ENCODE data around the gene OVOL1.

Gene OVOL1

DNA sequence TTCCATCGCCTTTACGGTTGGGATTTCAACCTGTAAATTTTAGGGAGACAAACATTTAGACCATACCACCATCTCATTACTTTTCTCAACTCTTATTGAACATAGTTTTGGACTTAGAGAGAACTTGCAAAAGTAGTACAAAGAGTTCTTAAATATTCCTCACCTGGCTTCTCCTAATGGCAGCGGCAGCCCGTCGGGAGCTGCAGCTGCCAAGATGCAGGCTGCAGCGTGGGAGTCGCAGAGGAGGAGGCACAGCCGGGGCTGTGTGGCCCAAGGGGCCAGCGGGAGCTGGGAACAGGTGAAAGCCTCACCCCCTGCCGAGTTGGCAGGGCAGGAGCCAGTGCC is 43.2 kb upstream of the OVOL1 start:
- H3K79me1 ChIP-seq (replicated peaks; ENCODE audit: low read length, poor library complexity, severe bottlenecking): no peaks in the 10 kb centered on the region
- H3K18ac ChIP-seq (ENCODE audit: low read depth in 1 of 2, low read length in 2 of 2): no peak overlapping the region
- no peak for DNase-seq
- H3K23ac ChIP-seq (ENCODE audit: low read length in 2 of 2): no peak overlapping the region
- no peak overlapping the region for H3K4me3 ChIP-seq (ENCODE audit: insufficient read depth in 1 of 2, low read depth in 1 of 2, low read length in 2 of 2)
- WGBS: 84% methylated on average over 10 of the region's 10 CpGs
- H2AFZ ChIP-seq (ENCODE audit: low read depth, low read length): no peak overlapping the region
- H3K9ac ChIP-seq (ENCODE audit: low read length): no peak overlapping the region
- no peak overlapping the region for H2BK12ac ChIP-seq (ENCODE audit: low read length in 2 of 2)
- peaks cover 2% of the 10 kb centered on the region for H3K4me1 ChIP-seq (ENCODE audit: control insufficient read depth, insufficient read depth, low read depth, low read length)
- no peak overlapping the region for H3K4ac ChIP-seq (ENCODE audit: low read depth in 1 of 2, low read length in 2 of 2)
- H4K8ac ChIP-seq (ENCODE audit: low read length): no peak overlapping the region
- H3K14ac ChIP-seq (ENCODE audit: low read length in 2 of 2): no peak overlapping the region
- no peak overlapping the region for H3K27ac ChIP-seq (ENCODE audit: low read length, poor library complexity, severe bottlenecking)
- H3K4me2 ChIP-seq (ENCODE audit: low read length, poor library complexity, severe bottlenecking): no peak overlapping the region
- H4K91ac ChIP-seq (ENCODE audit: low read length): no peak overlapping the region
- no peaks in the 10 kb centered on the region for H3K36me3 ChIP-seq (ENCODE audit: control insufficient read depth in 1 of 2, insufficient read depth in 2 of 2, low read depth in 1 of 2, low read length in 2 of 2)
- H2BK5ac ChIP-seq (ENCODE audit: low read depth, low read length, poor library complexity, severe bottlenecking): no peak overlapping the region
- no peaks in the 10 kb centered on the region for H3K9me3 ChIP-seq (ENCODE audit: control insufficient read depth, low read length)
- peaks cover 9 to 20% of the 10 kb centered on the region in 2 experiments for H3K27me3 ChIP-seq (ENCODE audit: control insufficient read depth in 1 of 2, insufficient read depth in 1 of 2, low read length in 2 of 2)
- H2AK5ac ChIP-seq (ENCODE audit: low read length, severe bottlenecking): no peak overlapping the region
- H2BK15ac ChIP-seq (ENCODE audit: low read depth, poor library complexity, severe bottlenecking): no peak overlapping the region
- no peak overlapping the region for H2BK120ac ChIP-seq (ENCODE audit: low read depth, low read length)

DNA sequence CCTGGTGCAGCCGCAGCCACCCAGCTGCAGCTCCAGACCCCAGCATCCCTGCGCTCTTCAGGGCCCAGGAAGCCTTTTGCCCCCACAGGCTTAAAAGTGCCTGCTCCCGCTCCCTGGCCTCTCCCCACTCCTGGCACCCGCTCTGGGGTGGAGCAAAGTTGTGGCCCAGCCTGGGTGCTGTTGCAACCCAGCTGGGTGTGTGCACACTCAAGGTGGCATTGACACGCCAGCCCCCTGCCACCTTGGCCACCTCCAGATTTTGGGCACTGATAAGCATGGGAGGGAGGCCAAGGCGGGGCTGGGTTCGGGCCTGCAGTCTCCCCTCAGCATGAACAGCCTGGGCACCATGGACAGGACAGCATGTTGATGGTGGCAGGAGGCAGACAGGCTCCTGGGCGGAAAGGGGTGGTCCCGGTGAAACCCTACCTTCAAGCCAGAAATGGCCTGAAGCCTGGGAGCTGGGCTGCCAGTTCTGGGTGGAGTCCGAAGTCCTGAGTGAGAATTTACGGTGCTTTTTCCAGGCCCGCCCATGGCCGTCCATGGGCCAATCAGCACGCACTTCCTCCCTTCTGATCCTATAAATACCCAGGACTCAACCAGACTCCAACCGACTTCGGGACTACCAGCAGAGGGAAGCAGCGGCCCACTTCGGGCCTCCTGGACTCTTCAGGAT is 42.7 kb upstream of the OVOL1 start:
- no peaks in the 10 kb centered on the region for H3K9me3 ChIP-seq (ENCODE audit: control insufficient read depth, low read length)
- no peak overlapping the region for H3K4me2 ChIP-seq (ENCODE audit: low read length, poor library complexity, severe bottlenecking)
- H3K18ac ChIP-seq (ENCODE audit: low read depth in 1 of 2, low read length in 2 of 2): no peak overlapping the region
- 75% methylated on average over 18 of the region's 18 CpGs for whole genome bisulfite sequencing
- no peak overlapping the region for H2BK15ac ChIP-seq (ENCODE audit: low read depth, poor library complexity, severe bottlenecking)
- H3K4ac ChIP-seq (ENCODE audit: low read depth in 1 of 2, low read length in 2 of 2): no peak overlapping the region
- no peak overlapping the region for H2BK12ac ChIP-seq (ENCODE audit: low read length in 2 of 2)
- no peaks in the 10 kb centered on the region for H3K36me3 ChIP-seq (ENCODE audit: control insufficient read depth in 1 of 2, insufficient read depth in 2 of 2, low read depth in 1 of 2, low read length in 2 of 2)
- H2AK5ac ChIP-seq (ENCODE audit: low read length, severe bottlenecking): no peak overlapping the region
- no peak overlapping the region for H2AFZ ChIP-seq (ENCODE audit: low read depth, low read length)
- peaks cover 2% of the 10 kb centered on the region for H3K4me1 ChIP-seq (ENCODE audit: control insufficient read depth, insufficient read depth, low read depth, low read length)
- H4K8ac ChIP-seq (ENCODE audit: low read length): no peak overlapping the region
- no peak overlapping the region for H2BK5ac ChIP-seq (ENCODE audit: low read depth, low read length, poor library complexity, severe bottlenecking)
- no peak overlapping the region for H3K9ac ChIP-seq (ENCODE audit: low read length)
- no peak overlapping the region for H3K14ac ChIP-seq (ENCODE audit: low read length in 2 of 2)
- H3K27me3 ChIP-seq (ENCODE audit: control insufficient read depth in 1 of 2, insufficient read depth in 1 of 2, low read length in 2 of 2): peaks cover 9 to 21% of the 10 kb centered on the region in 2 experiments
- no peak overlapping the region for H4K91ac ChIP-seq (ENCODE audit: low read length)
- no peak overlapping the region for H2BK120ac ChIP-seq (ENCODE audit: low read depth, low read length)
- no peak overlapping the region for H3K4me3 ChIP-seq (ENCODE audit: insufficient read depth in 1 of 2, low read depth in 1 of 2, low read length in 2 of 2)
- H3K23ac ChIP-seq (ENCODE audit: low read length in 2 of 2): no peak overlapping the region
- peak; percentile 56 for DNase-seq
- no peaks in the 10 kb centered on the region for H3K79me1 ChIP-seq (replicated peaks; ENCODE audit: low read length, poor library complexity, severe bottlenecking)
- no peak overlapping the region for H3K27ac ChIP-seq (ENCODE audit: low read length, poor library complexity, severe bottlenecking)

DNA sequence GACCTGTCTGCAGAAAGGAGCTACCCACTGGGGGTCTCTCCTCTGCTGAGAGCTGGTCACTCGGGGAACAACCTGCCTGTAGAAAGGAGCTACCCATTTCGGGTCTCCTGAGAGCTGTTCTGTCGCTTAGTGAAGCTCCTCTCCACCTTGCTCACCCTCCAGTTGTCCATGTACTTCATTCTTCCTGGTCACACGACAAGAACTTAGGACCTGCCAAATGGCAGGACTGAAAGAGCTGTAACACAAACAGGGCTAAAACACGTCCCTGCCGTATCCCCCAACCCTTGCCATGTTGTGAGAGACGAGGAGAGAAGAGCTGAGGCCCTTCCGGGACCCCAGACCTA is 42.2 kb upstream of the OVOL1 start:
- H3K36me3 ChIP-seq (ENCODE audit: control insufficient read depth in 1 of 2, insufficient read depth in 2 of 2, low read depth in 1 of 2, low read length in 2 of 2): no peaks in the 10 kb centered on the region
- no peak overlapping the region for H3K23ac ChIP-seq (ENCODE audit: low read length in 2 of 2)
- DNase-seq: no peak
- H2AFZ ChIP-seq (ENCODE audit: low read depth, low read length): no peak overlapping the region
- H3K27me3 ChIP-seq (ENCODE audit: control insufficient read depth in 1 of 2, insufficient read depth in 1 of 2, low read length in 2 of 2): peaks cover 11 to 26% of the 10 kb centered on the region in 2 experiments
- peaks cover 2% of the 10 kb centered on the region for H3K4me1 ChIP-seq (ENCODE audit: control insufficient read depth, insufficient read depth, low read depth, low read length)
- no peak overlapping the region for H3K27ac ChIP-seq (ENCODE audit: low read length, poor library complexity, severe bottlenecking)
- H2AK5ac ChIP-seq (ENCODE audit: low read length, severe bottlenecking): no peak overlapping the region
- no peak overlapping the region for H3K4ac ChIP-seq (ENCODE audit: low read depth in 1 of 2, low read length in 2 of 2)
- H4K8ac ChIP-seq (ENCODE audit: low read length): no peak overlapping the region
- WGBS: 72% methylated on average over 8 of the region's 8 CpGs
- H2BK12ac ChIP-seq (ENCODE audit: low read length in 2 of 2): no peak overlapping the region
- no peaks in the 10 kb centered on the region for H3K79me1 ChIP-seq (replicated peaks; ENCODE audit: low read length, poor library complexity, severe bottlenecking)
- no peak overlapping the region for H2BK120ac ChIP-seq (ENCODE audit: low read depth, low read length)
- H3K4me3 ChIP-seq (ENCODE audit: insufficient read depth in 1 of 2, low read depth in 1 of 2, low read length in 2 of 2): no peak overlapping the region
- no peak overlapping the region for H2BK15ac ChIP-seq (ENCODE audit: low read depth, poor library complexity, severe bottlenecking)
- no peak overlapping the region for H3K14ac ChIP-seq (ENCODE audit: low read length in 2 of 2)
- no peak overlapping the region for H4K91ac ChIP-seq (ENCODE audit: low read length)
- no peak overlapping the region for H3K4me2 ChIP-seq (ENCODE audit: low read length, poor library complexity, severe bottlenecking)
- H3K9me3 ChIP-seq (ENCODE audit: control insufficient read depth, low read length): no peaks in the 10 kb centered on the region
- H3K18ac ChIP-seq (ENCODE audit: low read depth in 1 of 2, low read length in 2 of 2): no peak overlapping the region
- no peak overlapping the region for H2BK5ac ChIP-seq (ENCODE audit: low read depth, low read length, poor library complexity, severe bottlenecking)
- no peak overlapping the region for H3K9ac ChIP-seq (ENCODE audit: low read length)

DNA sequence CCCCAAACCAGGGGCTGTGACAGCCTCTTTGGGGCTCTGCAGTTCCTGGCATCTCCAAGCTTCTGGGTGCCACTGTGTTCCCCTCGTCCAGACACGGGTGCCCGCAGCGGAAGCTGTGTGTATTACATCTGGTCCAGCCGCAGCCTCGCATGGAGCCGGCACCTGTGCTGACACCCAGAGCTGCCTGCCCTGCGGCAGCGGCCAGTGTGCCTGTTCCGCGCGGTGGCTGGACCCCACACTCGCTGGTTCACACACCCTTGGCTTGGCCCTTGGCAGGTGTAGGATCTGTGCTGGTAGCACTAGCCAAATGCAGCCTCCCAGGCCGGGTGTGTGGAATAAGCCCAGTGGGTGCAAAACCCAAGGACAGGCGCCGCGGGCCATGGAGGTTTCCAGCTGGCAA is 41.8 kb upstream of the OVOL1 start:
- H3K4me3 ChIP-seq (ENCODE audit: insufficient read depth in 1 of 2, low read depth in 1 of 2, low read length in 2 of 2): no peak overlapping the region
- H3K79me1 ChIP-seq (replicated peaks; ENCODE audit: low read length, poor library complexity, severe bottlenecking): no peaks in the 10 kb centered on the region
- no peak overlapping the region for H3K4me2 ChIP-seq (ENCODE audit: low read length, poor library complexity, severe bottlenecking)
- no peak overlapping the region for H4K8ac ChIP-seq (ENCODE audit: low read length)
- H3K4me1 ChIP-seq (ENCODE audit: control insufficient read depth, insufficient read depth, low read depth, low read length): peaks cover 2% of the 10 kb centered on the region
- H4K91ac ChIP-seq (ENCODE audit: low read length): peak overlapping the region; percentile 16
- no peak overlapping the region for H2AFZ ChIP-seq (ENCODE audit: low read depth, low read length)
- no peak overlapping the region for H2AK5ac ChIP-seq (ENCODE audit: low read length, severe bottlenecking)
- peaks cover 14 to 30% of the 10 kb centered on the region in 2 experiments for H3K27me3 ChIP-seq (ENCODE audit: control insufficient read depth in 1 of 2, insufficient read depth in 1 of 2, low read length in 2 of 2)
- H3K4ac ChIP-seq (ENCODE audit: low read depth in 1 of 2, low read length in 2 of 2): no peak overlapping the region
- 97% methylated on average over 17 of the region's 17 CpGs for WGBS
- no peaks in the 10 kb centered on the region for H3K9me3 ChIP-seq (ENCODE audit: control insufficient read depth, low read length)
- no peak overlapping the region for H3K9ac ChIP-seq (ENCODE audit: low read length)
- no peak overlapping the region for H3K18ac ChIP-seq (ENCODE audit: low read depth in 1 of 2, low read length in 2 of 2)
- H3K36me3 ChIP-seq (ENCODE audit: control insufficient read depth in 1 of 2, insufficient read depth in 2 of 2, low read depth in 1 of 2, low read length in 2 of 2): no peaks in the 10 kb centered on the region
- H2BK12ac ChIP-seq (ENCODE audit: low read length in 2 of 2): no peak overlapping the region
- DNase-seq: no peak
- no peak overlapping the region for H2BK5ac ChIP-seq (ENCODE audit: low read depth, low read length, poor library complexity, severe bottlenecking)
- no peak overlapping the region for H2BK15ac ChIP-seq (ENCODE audit: low read depth, poor library complexity, severe bottlenecking)
- no peak overlapping the region for H3K23ac ChIP-seq (ENCODE audit: low read length in 2 of 2)
- H3K14ac ChIP-seq (ENCODE audit: low read length in 2 of 2): no peak overlapping the region
- H2BK120ac ChIP-seq (ENCODE audit: low read depth, low read length): no peak overlapping the region
- no peak overlapping the region for H3K27ac ChIP-seq (ENCODE audit: low read length, poor library complexity, severe bottlenecking)
